COLO668 (cell line): Measurements from ENCODE around the gene ADARB1.

ENCODE experiments used
- DNase-seq: peaks from one replicate; lab custom pipeline; 2025; ENCODE audit not compliant: unreplicated experiment; lab: John Stamatoyannopoulos, UW

ADARB1 gene

GRCh38 chr21:45259206-45259840 lies 184.9 kb downstream of the ADARB1 start:
- no peak for DNase-seq

GRCh38 chr21:45260191-45260825 lies 185.9 kb downstream of the ADARB1 start:
- no peak for DNase-seq

GRCh38 chr21:45261093-45261492 lies 186.7 kb downstream of the ADARB1 start:
- DNase-seq, result no peak

GRCh38 chr21:45262041-45262581 lies 187.7 kb downstream of the ADARB1 start:
- DNase-seq, result no peak

GRCh38 chr21:45262616-45263015 lies 188.2 kb downstream of the ADARB1 start:
- DNase-seq, result no peak

GRCh38 chr21:45263534-45263933 lies 189.2 kb downstream of the ADARB1 start:
- no peak for DNase-seq

GRCh38 chr21:45264146-45264911 lies 189.9 kb downstream of the ADARB1 start:
- DNase-seq, result no peak

- DNase-seq, result no peak
Observed at GRCh38 chr21:45264912-45265515, 190.6 kb downstream of the ADARB1 start.

GRCh38 chr21:45265721-45266517 lies 191.5 kb downstream of the ADARB1 start:
- DNase-seq, result no peak

- DNase-seq, result no peak
Observed at GRCh38 chr21:45266518-45267389, 192.4 kb downstream of the ADARB1 start.

- DNase-seq, result no peak
Observed at GRCh38 chr21:45267390-45267760, 193.0 kb downstream of the ADARB1 start.

- DNase-seq, result no peak
Observed at GRCh38 chr21:45269861-45270260, 195.5 kb downstream of the ADARB1 start.

- no peak for DNase-seq
Observed at GRCh38 chr21:45270306-45270821, 196.0 kb downstream of the ADARB1 start.
